T-helper 2 cell treated with Interferon-gamma antibody and Interleukin-4, amounts not matched to agents 100 ng/mL and 5 ng/mL, for 36 hours (primary cell): Measurements from ENCODE around the gene TMEM245. TPM values are rescaled to one million over a fixed set of nuclear protein-coding genes. Genes with fewer than 3 reads are reported as not detected.
"Not testable (repeated sequence)": the region's sequence is repeated elsewhere in the genome, so short reads cannot be mapped to it uniquely, and the experiment has no call there.

Source experiments
- intact Hi-C: fragments of 100-400 bp; cut with micrococcal nuclease; formaldehyde crosslinking; loops from one replicate; pipeline ENCODE4 v1.15.1; 2023
- total RNA-seq: library from RNA; stranded (reverse); gene quantifications from 2 replicates; pipeline ENCODE4 v1.2.3, GENCODE V29; 2022

The TMEM245 gene
- total RNA-seq, 1 donor from 2014 or later, result 33.5 TPM

- intact Hi-C loops, result no loop called here
These were observed 13.8 kb upstream of the TMEM245 start for GRCh38 chr9:109133533-109133932.

GRCh38 chr9:109132567-109133021 is 12.8 kb upstream of the TMEM245 start:
- intact Hi-C loops, result no loop called here

- intact Hi-C loops, result no loop called here
These were observed 9.9 kb upstream of the TMEM245 start for GRCh38 chr9:109129470-109130197.

DNA sequence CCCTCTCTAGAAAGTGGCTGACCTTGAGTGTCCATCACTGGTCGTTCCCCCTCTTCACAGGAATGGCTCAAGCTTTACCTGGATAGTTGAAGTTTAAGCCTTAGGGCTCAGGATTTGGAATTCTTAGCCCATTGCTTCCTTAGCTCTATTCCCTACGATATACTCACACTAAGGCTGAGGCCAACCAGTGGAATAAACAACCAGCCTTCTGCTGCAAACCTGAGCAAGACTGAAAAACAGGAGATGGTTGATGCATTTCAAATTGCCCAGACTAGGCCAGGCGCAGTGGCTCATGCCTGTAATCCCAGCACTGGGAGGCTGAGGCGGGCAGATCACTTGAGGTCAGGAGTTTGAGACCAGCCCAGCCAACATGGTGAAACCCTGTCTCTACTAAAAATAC is 6.9 kb upstream of the TMEM245 start:
- intact Hi-C loops, result not testable (repeated sequence)

DNA sequence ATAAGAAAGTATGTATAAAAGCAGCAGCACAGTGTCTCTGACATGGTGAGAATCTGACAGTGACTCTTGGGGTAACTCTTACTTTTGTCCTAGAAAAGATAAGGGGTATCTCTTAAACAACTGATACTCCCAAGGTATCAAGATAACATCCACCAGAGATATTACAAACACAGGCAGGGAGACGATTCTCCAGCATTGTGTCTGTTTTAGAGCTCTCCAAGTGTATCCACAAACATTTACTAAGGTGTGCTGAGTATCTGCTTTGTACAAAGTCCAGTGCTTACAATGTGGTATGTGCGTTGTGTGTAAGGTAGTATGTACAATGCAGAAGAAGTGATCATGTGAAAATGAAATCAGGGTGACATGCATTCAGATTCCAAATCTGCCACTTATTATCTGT is 4.4 kb upstream of the TMEM245 start:
- intact Hi-C loops, result no loop called here

DNA sequence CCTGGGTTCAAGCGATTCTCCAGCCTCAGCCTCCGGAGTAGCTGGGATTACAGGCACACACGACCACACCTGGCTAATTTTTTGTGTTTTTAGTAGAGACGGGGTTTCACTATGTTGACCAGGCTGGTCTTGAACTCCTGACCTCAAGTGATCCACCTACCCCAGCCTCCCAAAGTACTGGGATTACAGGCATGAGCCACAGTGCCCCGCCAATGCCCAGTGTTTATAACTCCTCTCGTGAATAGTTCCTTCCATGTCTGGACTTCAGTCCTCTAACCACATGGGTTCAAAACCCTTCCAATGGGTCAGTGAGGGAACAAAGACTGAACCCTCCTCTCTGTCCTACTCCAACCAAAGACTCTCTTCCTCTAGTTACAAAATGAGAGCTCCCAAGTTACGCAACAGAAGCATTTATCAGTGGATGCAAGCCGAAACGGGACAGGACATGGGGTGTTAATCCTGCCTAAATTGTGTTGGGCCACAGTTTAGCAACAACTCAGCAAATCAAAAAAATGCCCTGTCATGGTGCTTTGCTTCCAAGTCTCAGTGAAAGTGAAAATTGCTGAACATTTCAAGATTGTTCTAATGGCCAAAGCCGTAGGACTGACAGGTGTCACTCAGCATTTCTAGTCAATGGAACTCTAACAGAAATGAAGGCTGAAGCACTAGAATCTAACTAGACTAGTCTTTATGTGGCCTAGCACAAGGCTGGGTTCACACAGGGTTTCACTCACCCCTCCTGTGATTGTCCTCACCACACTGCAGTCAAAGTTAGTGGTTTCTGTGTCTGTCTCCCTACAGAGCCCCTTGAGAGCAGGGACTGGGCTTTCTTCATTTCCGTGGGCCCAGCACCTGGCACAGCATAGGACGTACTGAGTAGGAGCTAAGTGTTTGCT is 3.2 kb upstream of the TMEM245 start:
- intact Hi-C loops, result no loop called here

- intact Hi-C loops, result no loop called here
These were observed 1.6 kb upstream of the TMEM245 start for GRCh38 chr9:109121232-109121796.

GRCh38 chr9:109120204-109120789 is 550 bp upstream of the TMEM245 start:
- intact Hi-C loops, result loop anchor here (1.0 kb wide), 4 partner anchors 19 to 186 kb away; partner anchors contain the start of genes ABITRAM, CTNNAL1 and ELP1

DNA sequence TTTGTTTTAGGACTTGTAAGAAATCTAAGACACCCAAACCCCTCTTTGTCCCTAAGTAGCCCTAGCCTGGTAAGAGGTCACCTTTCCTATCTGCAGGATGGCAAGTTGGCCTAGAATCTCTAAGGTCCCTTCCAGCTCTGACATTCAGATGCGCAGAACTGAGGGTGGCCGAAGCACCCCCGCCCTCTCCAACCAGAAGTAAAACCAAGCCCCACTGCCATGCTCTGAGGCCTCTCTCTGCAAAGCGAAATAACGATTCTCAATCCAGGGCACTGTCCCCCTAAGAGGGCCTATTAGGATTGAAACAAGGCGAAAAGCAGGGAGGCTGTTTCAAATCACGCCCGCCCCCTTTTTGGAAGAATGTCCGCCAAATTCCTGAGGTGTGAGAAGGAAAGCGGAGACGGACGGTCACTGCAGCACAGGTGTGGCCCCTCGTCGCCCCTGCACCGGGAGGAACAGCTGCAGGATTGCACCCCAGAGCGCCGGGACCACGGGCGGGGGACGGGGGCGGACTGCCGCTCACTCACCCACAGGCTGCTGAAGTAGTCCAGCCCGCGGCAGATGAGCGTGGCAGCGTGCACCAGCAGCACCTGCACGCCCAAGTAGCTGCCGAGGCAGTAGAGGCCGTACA is 824 bp downstream of the TMEM245 start:
- intact Hi-C loops, result loop anchor here (1.0 to 10.0 kb wide), 6 partner anchors 9 to 1036 kb away; partner anchors contain the start of gene EPB41L4B

DNA sequence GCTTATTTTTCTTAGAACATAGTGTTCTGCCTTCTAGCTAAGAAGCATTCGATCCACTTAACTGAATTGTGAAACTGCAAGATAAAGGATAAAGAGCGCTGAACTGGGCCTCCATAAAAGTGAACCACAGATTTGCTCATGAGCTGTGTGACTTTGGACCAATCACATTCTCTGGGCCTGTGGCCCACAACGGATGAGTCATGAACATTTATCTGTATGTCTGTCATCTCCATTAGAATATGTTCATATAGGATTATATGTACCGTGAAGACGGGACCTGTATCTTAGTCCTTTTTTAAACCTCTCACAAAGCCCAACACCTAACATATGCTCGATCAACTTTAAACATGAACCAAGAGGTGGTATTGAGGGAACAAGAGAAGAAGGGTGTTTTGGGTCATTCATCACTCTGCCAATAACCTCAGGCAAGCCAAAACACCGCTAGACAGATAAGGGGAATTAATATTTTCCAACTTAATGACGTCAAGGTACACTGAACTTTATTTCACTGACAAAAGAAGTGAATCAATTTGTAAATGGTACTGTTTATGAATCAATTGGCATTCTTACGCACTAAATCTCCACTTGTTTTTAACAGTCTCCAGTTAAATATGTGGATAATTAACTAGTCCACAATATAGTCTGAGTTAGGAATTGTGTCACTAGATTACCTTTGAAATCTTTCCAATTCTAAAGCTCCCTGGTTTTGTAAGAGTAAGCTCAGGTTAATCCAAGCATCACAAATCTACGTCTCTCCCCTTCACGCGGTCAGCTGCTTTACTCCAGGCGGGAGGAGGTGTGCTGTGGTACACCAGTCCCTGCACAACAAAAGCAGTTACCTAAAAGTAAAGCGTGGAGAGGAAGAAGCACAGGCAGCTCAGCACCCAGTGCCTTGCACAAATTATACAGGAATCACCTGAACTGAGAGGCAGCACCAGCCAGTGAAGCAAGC is 1.6 kb downstream of the TMEM245 start:
- intact Hi-C loops, result loop anchor here (1.0 to 10.0 kb wide), 6 partner anchors 8 to 1037 kb away; partner anchors contain the start of gene EPB41L4B

DNA sequence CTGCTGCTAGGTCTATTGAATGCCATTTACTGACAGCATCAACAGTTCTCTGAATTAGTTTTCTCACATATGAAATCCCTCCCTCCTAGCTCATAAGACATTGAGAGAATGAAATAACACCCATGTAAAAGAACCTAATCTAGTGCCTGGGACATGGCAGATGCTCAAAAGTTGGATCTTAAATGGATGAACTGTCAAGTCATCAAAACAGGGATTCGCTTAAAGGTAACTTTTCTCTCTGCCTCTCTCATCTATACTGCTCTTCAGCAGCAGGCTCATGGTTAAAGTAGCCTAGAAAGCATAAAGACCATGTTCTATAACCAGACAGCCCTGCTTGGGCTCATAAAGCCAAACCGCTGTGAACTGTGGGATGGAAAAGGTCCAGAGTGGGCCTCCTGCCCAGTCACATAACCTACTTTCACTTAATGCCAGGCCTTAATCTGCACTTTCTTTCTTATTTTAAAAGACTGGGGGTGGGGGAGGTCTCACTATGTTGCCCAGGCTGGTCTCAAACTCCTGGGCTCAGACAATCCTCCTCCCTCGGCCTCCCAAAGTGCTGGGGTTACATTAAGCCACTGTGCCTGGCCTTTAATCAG is 3.7 kb downstream of the TMEM245 start:
- intact Hi-C loops, result loop anchor here (5.0 to 10.0 kb wide), 4 partner anchors 69 to 1039 kb away; no protein-coding TSS in a partner anchor

- intact Hi-C loops, result loop anchor here (5.0 to 10.0 kb wide), 4 partner anchors 67 to 1040 kb away; no protein-coding TSS in a partner anchor
These were observed 5.1 kb downstream of the TMEM245 start for GRCh38 chr9:109114670-109115069.

GRCh38 chr9:109113892-109114609 is 5.7 kb downstream of the TMEM245 start:
- intact Hi-C loops, result loop anchor here (10.0 kb wide), 3 partner anchors 301 to 1041 kb away; no protein-coding TSS in a partner anchor

DNA sequence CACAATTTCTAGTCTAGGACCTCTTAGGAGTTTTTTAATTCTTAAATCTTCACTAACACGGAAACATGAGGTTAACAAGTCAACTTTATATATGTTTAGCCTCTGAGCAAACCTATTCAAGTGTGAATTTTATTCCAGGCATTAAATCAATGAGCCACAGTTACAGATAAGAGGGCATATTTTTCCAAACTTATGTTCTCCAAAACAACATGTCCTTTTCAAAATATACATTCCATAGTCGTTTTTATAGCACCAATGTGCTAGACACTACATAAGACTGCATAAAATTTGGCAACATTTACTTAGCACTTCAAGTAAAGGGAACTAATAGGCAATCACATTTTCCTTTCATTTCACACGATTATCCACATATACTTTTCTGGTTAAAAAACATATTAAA is 6.5 kb downstream of the TMEM245 start:
- intact Hi-C loops, result loop anchor here (10.0 kb wide), 3 partner anchors 302 to 1042 kb away; no protein-coding TSS in a partner anchor

GRCh38 chr9:109110329-109111021 is 9.3 kb downstream of the TMEM245 start:
- intact Hi-C loops, result loop anchor here (1.0 to 10.0 kb wide), 5 partner anchors 8 to 1044 kb away; no protein-coding TSS in a partner anchor

GRCh38 chr9:109109967-109110328 is 9.8 kb downstream of the TMEM245 start:
- intact Hi-C loops, result loop anchor here (1.0 to 10.0 kb wide), 6 partner anchors 8 to 1145 kb away; partner anchors contain the start of gene TXN

DNA sequence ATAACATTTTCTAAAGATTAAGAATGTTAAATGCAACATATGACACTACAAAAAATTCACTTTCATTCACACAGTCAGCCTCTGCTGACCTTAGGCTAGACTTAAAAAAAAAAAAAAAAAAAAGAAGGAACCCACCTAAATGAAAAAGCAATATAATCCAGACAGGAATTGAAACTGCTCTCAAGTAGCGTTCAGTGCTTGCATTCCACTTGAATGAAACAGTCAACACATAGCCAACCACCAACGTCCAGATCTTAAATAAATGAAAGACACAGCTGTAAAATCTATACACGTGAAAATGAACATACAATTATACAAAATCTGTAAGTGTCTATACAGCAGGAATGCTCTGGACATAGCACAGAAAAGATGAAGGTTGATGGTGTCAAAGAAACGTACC is 11.4 kb downstream of the TMEM245 start:
- intact Hi-C loops, result loop anchor here (10.0 kb wide), 1 partner anchor 1146 kb away; the partner anchor contains the start of gene TXN
